H1 (cell line): Measurements from ENCODE around the gene PRSS22. TPM values are rescaled to one million over a fixed set of nuclear protein-coding genes. Genes with fewer than 3 reads are reported as not detected.

Experiments used
- CTCF ChIA-PET: fragments of 300-600 bp; sonication (Branson Sonifier 250); formaldehyde crosslinking; loops from one replicate; lab custom pipeline; 2021; ENCODE audit not compliant: partially characterized antibody; lab: Charles Lee
- POLR2A ChIA-PET: fragments of 300-600 bp; sonication (Branson Sonifier 250); formaldehyde crosslinking; loops from one replicate; lab custom pipeline; 2021; ENCODE audit warnings: inconsistent platforms; ENCODE audit not compliant: partially characterized antibody; lab: Charles Lee
- DNase-seq, 2 experiments: peaks; one replicate each; pipeline versions ENCODE4 v3.0.0 to v3.0.0-alpha.2; 2010 to 2022; ENCODE audit warnings: low spot score in 2 of 2, low read depth in 1 of 2, mixed read lengths in 1 of 2
- FAIRE-seq: peaks from 2 replicates; lab custom pipeline; 2011; peaks lifted over from hg19 to GRCh38; lab: Jason Lieb, UNC
- H2AFZ ChIP-seq: 2 replicates; pipeline ENCODE4 v1.8.1; 2012; ENCODE audit warnings: low read length, inconsistent platforms
- H2AK5ac ChIP-seq: 2 replicates; pipeline ENCODE4 v1.6.1; 2013; ENCODE audit warnings: low read depth, low read length
- H2BK120ac ChIP-seq: replicated peaks from 2 replicates; pipeline ENCODE3; 2013; ENCODE audit warnings: low read depth, low read length, inconsistent platforms
- H2BK12ac ChIP-seq: 2 replicates; pipeline ENCODE4 v1.6.1; 2013; ENCODE audit warnings: low read depth, low read length
- H2BK15ac ChIP-seq: 2 replicates; pipeline ENCODE4 v1.6.1; 2013; ENCODE audit warnings: low read length
- H2BK20ac ChIP-seq: 2 replicates; pipeline ENCODE4 v1.6.1; 2013; ENCODE audit warnings: low read length
- H2BK5ac ChIP-seq: 2 replicates; pipeline ENCODE4 v1.6.1; 2013; ENCODE audit warnings: low read depth, low read length
- H3K14ac ChIP-seq: 2 replicates; pipeline ENCODE4 v1.6.1; 2013; ENCODE audit warnings: inconsistent platforms; ENCODE audit not compliant: insufficient read length
- H3K18ac ChIP-seq: 2 replicates; pipeline ENCODE4 v1.6.1; 2013; ENCODE audit warnings: low read length; ENCODE audit errors: extremely low read depth
- H3K23ac ChIP-seq: 2 replicates; pipeline ENCODE4 v1.6.1; 2013; ENCODE audit warnings: inconsistent platforms; ENCODE audit not compliant: insufficient read length
- H3K23me2 ChIP-seq: 2 replicates; pipeline ENCODE4 v1.6.1; 2013; ENCODE audit warnings: low read depth, low read length
- H3K27ac ChIP-seq: 2 replicates; pipeline ENCODE4 v1.6.1; 2011; ENCODE audit warnings: low read depth, low read length, inconsistent platforms
- H3K27me3 ChIP-seq, 4 experiments: replicated peaks in 1 of 4; 1 replicate in 1 of 4; 2 replicates in 3 of 4; pipeline versions ENCODE4 v1.6.1 to v1.8.1; 2011 to 2013; ENCODE audit warnings: low read length in 3 of 4, mild to moderate bottlenecking in 3 of 4, inconsistent platforms in 2 of 4, mixed read lengths in 2 of 4, moderate library complexity in 1 of 4; ENCODE audit not compliant: control insufficient read depth in 3 of 4, insufficient read depth in 3 of 4; ENCODE audit errors: extremely low read depth in 1 of 4
- H3K36me3 ChIP-seq, 4 experiments: 2 replicates each; pipeline versions ENCODE4 v1.6.1 to v1.8.1; 2011 to 2013; ENCODE audit warnings: mild to moderate bottlenecking in 4 of 4, low read length in 3 of 4, moderate library complexity in 2 of 4, control low read depth in 1 of 4, inconsistent platforms in 1 of 4; ENCODE audit not compliant: insufficient read depth in 4 of 4, control insufficient read depth in 2 of 4
- H3K4ac ChIP-seq: replicated peaks from 2 replicates; pipeline ENCODE3; 2013; ENCODE audit warnings: low read length, low read depth, mixed read lengths, inconsistent platforms; ENCODE audit not compliant: insufficient read length
- H3K4me1 ChIP-seq, 4 experiments: replicated peaks in 1 of 4; 1 replicate in 1 of 4; 2 replicates in 3 of 4; pipeline versions ENCODE4 v1.6.1 to v1.8.1; 2011 to 2013; ENCODE audit warnings: low read length in 3 of 4, inconsistent platforms in 2 of 4, mixed read lengths in 1 of 4; ENCODE audit not compliant: insufficient read depth in 4 of 4, control insufficient read depth in 3 of 4
- H3K4me2 ChIP-seq, 2 experiments: 2 replicates each; pipeline versions ENCODE4 v1.6.1 to v1.8.1; 2011 to 2013; ENCODE audit warnings: low read depth in 2 of 2, low read length in 2 of 2, control low read depth in 1 of 2, inconsistent platforms in 1 of 2, mild to moderate bottlenecking in 1 of 2; ENCODE audit not compliant: insufficient read depth in 1 of 2
- H3K4me3 ChIP-seq, 4 experiments: fragments of 200-600, 300-600 bp in 1 of 4; sonication (generic), shearing (Covaris generic), sonication (Bioruptor Twin) in 1 of 4; 2 replicates each; pipeline versions ENCODE4 v1.5.1 to v1.8.1; 2011 to 2016; ENCODE audit warnings: low read length in 4 of 4, low read depth in 3 of 4, control low read depth in 2 of 4, inconsistent platforms in 2 of 4, mild to moderate bottlenecking in 2 of 4, mixed read lengths in 1 of 4, moderate library complexity in 1 of 4; ENCODE audit not compliant: insufficient read depth in 2 of 4; ENCODE audit errors: extremely low read depth in 1 of 4
- H3K56ac ChIP-seq: replicated peaks from 2 replicates; pipeline ENCODE3; 2013; ENCODE audit warnings: low read depth, mild to moderate bottlenecking, mixed read lengths, low read length, inconsistent platforms; ENCODE audit not compliant: insufficient read length
- H3K79me1 ChIP-seq: 2 replicates; pipeline ENCODE4 v1.6.1; 2013; ENCODE audit warnings: low read depth, low read length, control low read depth
- H3K79me2 ChIP-seq, 2 experiments: 2 replicates each; pipeline versions ENCODE4 v1.6.1 to v1.8.1; 2012 to 2013; ENCODE audit warnings: low read length in 2 of 2, mild to moderate bottlenecking in 2 of 2, inconsistent platforms in 1 of 2; ENCODE audit not compliant: insufficient read depth in 2 of 2, control insufficient read depth in 1 of 2
- H3K9ac ChIP-seq, 4 experiments: replicated peaks in 1 of 4; 1 replicate in 1 of 4; 2 replicates in 3 of 4; pipeline versions ENCODE4 v1.6.1 to v1.8.1; 2011 to 2013; ENCODE audit warnings: low read depth in 3 of 4, low read length in 3 of 4, control low read depth in 2 of 4, mild to moderate bottlenecking in 2 of 4, moderate library complexity in 2 of 4, inconsistent platforms in 1 of 4; ENCODE audit errors: extremely low read depth in 1 of 4
- H3K9me3 ChIP-seq, 2 experiments: 2 replicates each; pipeline versions ENCODE4 v1.6.1 to v1.8.1; 2012 to 2013; ENCODE audit warnings: mild to moderate bottlenecking in 2 of 2, moderate library complexity in 2 of 2, control low read depth in 1 of 2, inconsistent platforms in 1 of 2, low read depth in 1 of 2, low read length in 1 of 2, mixed read lengths in 1 of 2; ENCODE audit not compliant: insufficient read depth in 2 of 2
- H4K20me1 ChIP-seq, 2 experiments: replicated peaks in 1 of 2; 2 replicates each; pipeline versions ENCODE3 to v1.8.1; 2011 to 2013; ENCODE audit warnings: inconsistent platforms in 2 of 2, low read length in 2 of 2, mild to moderate bottlenecking in 1 of 2; ENCODE audit not compliant: insufficient read depth in 2 of 2, control insufficient read depth in 1 of 2
- H4K5ac ChIP-seq: 2 replicates; pipeline ENCODE4 v1.6.1; 2013; ENCODE audit warnings: low read length, low read depth, mixed read lengths, inconsistent platforms; ENCODE audit not compliant: insufficient read length
- H4K8ac ChIP-seq: 2 replicates; pipeline ENCODE4 v1.8.0; 2013; ENCODE audit warnings: mild to moderate bottlenecking, moderate library complexity, low read length, inconsistent platforms; ENCODE audit not compliant: insufficient read depth; ENCODE audit errors: extremely low read depth
- H4K91ac ChIP-seq: replicated peaks from 2 replicates; pipeline ENCODE3; 2013; ENCODE audit warnings: low read length, mixed read lengths, inconsistent platforms; ENCODE audit not compliant: insufficient read length
- BRCA1 ChIP-seq: IDR thresholded peaks from 2 replicates; pipeline ENCODE4 v1.6.1; 2012; ENCODE audit warnings: low read depth, low read length, improper control_type of control experiment
- CEBPB ChIP-seq: IDR thresholded peaks from 2 replicates; pipeline ENCODE4 v1.6.1; 2012; ENCODE audit warnings: low read depth, low read length
- CTBP2 ChIP-seq: IDR thresholded peaks from 2 replicates; pipeline ENCODE4 v1.7.0; 2011; ENCODE audit warnings: borderline replicate concordance, mild to moderate bottlenecking, moderate library complexity, mixed read lengths, low read length; ENCODE audit not compliant: insufficient read depth, insufficient read length
- EGR1 ChIP-seq: IDR thresholded peaks from 2 replicates; pipeline ENCODE4 v1.6.1; 2011; ENCODE audit warnings: low read depth, low read length, borderline replicate concordance
- GABPA ChIP-seq: IDR thresholded peaks from 2 replicates; pipeline ENCODE4 v1.6.1; 2011; ENCODE audit warnings: mild to moderate bottlenecking, low read length, moderate library complexity, borderline replicate concordance; ENCODE audit not compliant: insufficient read depth
- GTF2F1 ChIP-seq: IDR thresholded peaks from 2 replicates; pipeline ENCODE4 v1.6.1; 2012; ENCODE audit warnings: low read depth, low read length, improper control_type of control experiment, borderline replicate concordance
- JUND ChIP-seq: IDR thresholded peaks from 2 replicates; pipeline ENCODE4 v1.6.1; 2011; ENCODE audit warnings: mild to moderate bottlenecking, improper control_type of control experiment, low read length
- RNF2 ChIP-seq: fragments of 200-900, 300-1000 bp; sonication (generic); IDR thresholded peaks from 2 replicates; pipeline ENCODE4 v1.7.1; 2016; ENCODE audit warnings: borderline replicate concordance, low read depth, mild to moderate bottlenecking, antibody characterized with exemption, low read length; ENCODE audit not compliant: poor library complexity, severe bottlenecking; ENCODE audit errors: missing control alignments
- TEAD4 ChIP-seq: IDR thresholded peaks from 2 replicates; pipeline ENCODE4 v1.6.1; 2012; ENCODE audit warnings: low read depth, low read length, inconsistent platforms, mixed read lengths
- WGBS, 2 experiments: shearing (Covaris generic) in 1 of 2; methylation state at CpG; one replicate each; pipeline versions ENCODE4 v1.1.6 to v1.1.7; 2013 to 2015; ENCODE audit warnings: low lambda C conversion rate in 2 of 2, mixed read lengths in 2 of 2, inconsistent platforms in 1 of 2, low coverage in 1 of 2, missing lambda C conversion rate in 1 of 2; ENCODE audit not compliant: insufficient replicate concordance in 2 of 2, insufficient coverage in 1 of 2, insufficient read length in 1 of 2; ENCODE audit errors: extremely low coverage in 1 of 2, missing lambda C conversion rate in 1 of 2; 5-methylcytosine and 5-hydroxymethylcytosine counted together
- polyA plus RNA-seq, 7 experiments: library from polyadenylated mRNA; depleted of rRNA in 3 of 7; stranded (reverse) in 5 of 7; unstranded in 2 of 7; fragments of >200 nt in 5 of 7; fragments of 200-250 nt in 2 of 7; gene quantifications; 1 replicate in 5 of 7; 2 replicates in 1 of 7; 4 replicates in 1 of 7; pipeline versions ENCODE4 v1.2.1 to v1.2.3, GENCODE V29; 2011 to 2013; ENCODE audit warnings: missing spikeins in 2 of 7, mixed read lengths in 2 of 7
- total RNA-seq: library from RNA; stranded (reverse); fragmentation: NEBNext Ultra II Directional; extraction: Animal tissue kit (Norgen Biotek cat#: 25700); gene quantifications from 2 replicates; pipeline ENCODE4 v1.2.1, GENCODE V29; 2021

PRSS22 gene
- total and polyA plus RNA-seq, 2 of the 8 experiments (the other 6 are each of a cell fraction or from before 2014, with no cell fraction given): 4.0 to 4.4 TPM

- no peak overlapping the region for H2BK15ac ChIP-seq
- H3K4me3 ChIP-seq: no peak overlapping the region
- no peak overlapping the region for H2AK5ac ChIP-seq
- no peaks in the 10 kb centered on the region for H3K9me3 ChIP-seq
- H3K27ac ChIP-seq: no peak overlapping the region
- no peak for DNase-seq
- no peak overlapping the region for H2BK12ac ChIP-seq
- no peak overlapping the region for H4K91ac ChIP-seq
- no peak overlapping the region for H2BK120ac ChIP-seq
- no peak for FAIRE-seq
- no peak overlapping the region for H3K14ac ChIP-seq
- no peak overlapping the region for H3K4me2 ChIP-seq
- H3K4me1 ChIP-seq: peaks cover 0 to 1% (median 0%) of the 10 kb centered on the region in 4 experiments; a peak in 2 of 7 replicates
- H3K79me2 ChIP-seq: no peaks in the 10 kb centered on the region
- H3K9ac ChIP-seq: no peak overlapping the region
- no peak overlapping the region for H3K18ac ChIP-seq
- ChIA-PET POLR2A (interaction anchor here (0.8 to 1.5 kb wide), 4 partner anchors 10 to 142 kb away, joined by 3 to 5 read pairs (median 4); partner anchors contain the start of gene FLYWCH2), CTCF (interaction anchor here (0.8 to 2.0 kb wide), 8 partner anchors 8 to 45 kb away, joined by 3 to 9 read pairs (median 4); partner anchors contain the start of gene FLYWCH2)
- H3K23me2 ChIP-seq: no peaks in the 10 kb centered on the region
- WGBS, 2 experiments: 77% methylated on average over 10 of the region's 10 CpGs; no CpG with 5 or more reads in 1 of the 2 experiments
- no peak overlapping the region for H3K4ac ChIP-seq
- no peak overlapping the region for H3K23ac ChIP-seq
- no peak overlapping the region for H3K56ac ChIP-seq
- H2BK20ac ChIP-seq: no peak overlapping the region
- no peaks in the 10 kb centered on the region for H3K79me1 ChIP-seq
- H2AFZ ChIP-seq: no peak overlapping the region
- H4K8ac ChIP-seq: no peak overlapping the region
- no peaks in the 10 kb centered on the region for H3K27me3 ChIP-seq
- peaks cover 0 to 5% of the 10 kb centered on the region in 2 experiments for H4K20me1 ChIP-seq
- no peak overlapping the region for H4K5ac ChIP-seq
- H2BK5ac ChIP-seq: no peak overlapping the region
- H3K36me3 ChIP-seq: no peaks in the 10 kb centered on the region; a peak in 2 of 8 replicates
- TF ChIP-seq BRCA1 (no peak), GTF2F1 (no peak), JUND (no peak), EGR1 (no peak), GABPA (no peak), TEAD4 (no peak), CEBPB (no peak), CTBP2 (no peak), RNF2 (no peak)
Observed at GRCh38 chr16:2898831-2899563, 41.0 kb upstream of the PRSS22 start.
